Thymus (tissue), 14 donors: ENCODE data around the gene BMI1. TPM values are rescaled to one million over a fixed set of nuclear protein-coding genes. Genes with fewer than 3 reads are reported as not detected.

Experiments
- DNase-seq, 9 donors: peaks; one replicate each; pipeline ENCODE4 v3.0.0-alpha.2; 2013; ENCODE audit warnings: low spot score in 9 of 9, low read depth in 6 of 9, missing footprints in 1 of 9
- H3K27ac ChIP-seq, 2 donors: one replicate each; pipeline ENCODE4 v1.5.1; 2013; ENCODE audit warnings: control low read depth in 1 of 2, low read depth in 1 of 2, low read length in 1 of 2, mild to moderate bottlenecking in 1 of 2, moderate library complexity in 1 of 2
- H3K27me3 ChIP-seq, 2 donors: one replicate each; pipeline ENCODE4 v1.5.1; 2013; ENCODE audit warnings: low read length in 1 of 2; ENCODE audit not compliant: control insufficient read depth in 2 of 2, insufficient read depth in 1 of 2
- H3K36me3 ChIP-seq, 2 donors: one replicate each; pipeline ENCODE4 v1.5.1; 2013; ENCODE audit warnings: low read length in 1 of 2, mild to moderate bottlenecking in 1 of 2, moderate library complexity in 1 of 2; ENCODE audit not compliant: control insufficient read depth in 2 of 2, insufficient read depth in 2 of 2
- H3K4me1 ChIP-seq, 2 donors: one replicate each; pipeline ENCODE4 v1.5.1; 2013; ENCODE audit warnings: low read length in 2 of 2; ENCODE audit not compliant: control insufficient read depth in 2 of 2, insufficient read depth in 2 of 2
- H3K4me3 ChIP-seq, 2 donors: one replicate each; pipeline ENCODE4 v1.5.1; 2013; ENCODE audit warnings: low read length in 2 of 2, control low read depth in 1 of 2, mild to moderate bottlenecking in 1 of 2
- H3K9me3 ChIP-seq, 2 donors: one replicate each; pipeline ENCODE4 v1.5.1; 2013; ENCODE audit warnings: low read length in 1 of 2, mild to moderate bottlenecking in 1 of 2; ENCODE audit not compliant: control insufficient read depth in 2 of 2, insufficient read depth in 1 of 2
- WGBS: extraction: QIAGEN DNeasy Blood & Tissue Kit; methylation state at CpG from one replicate; pipeline ENCODE4 v1.1.7; 2013; 5-methylcytosine and 5-hydroxymethylcytosine counted together
- long read RNA-seq, 10 donors: transcript quantifications; one replicate each; lab custom pipeline, GENCODE V29; 2026
- polyA plus RNA-seq: library from polyadenylated mRNA; stranded (reverse); fragments of 200-250 nt; gene quantifications from one replicate; pipeline ENCODE4 v1.2.3, GENCODE V29; 2013
- total RNA-seq: library from RNA; stranded (reverse); fragments of 120-200 nt; gene quantifications from one replicate; pipeline ENCODE4 v1.2.4, GENCODE V29; 2013
- donor health status: healthy.

Gene BMI1
- total RNA-seq (26.2 TPM), polyA plus RNA-seq (39.8 TPM)
- long read RNA-seq, donor 1, partial matches to known transcripts, result 0 of 4 reads
- long read RNA-seq, donor 1, other reads (novel, unspliced or antisense), result 0 of 4 reads
- long read RNA-seq, donor 2, result 0 reads
- long read RNA-seq, donor 3, transcript BMI1-201 (10 exons, 3,428 nt), result major isoform, 9 of 9 reads
- long read RNA-seq, donor 3, partial matches to known transcripts, result 0 of 9 reads
- long read RNA-seq, donor 3, other reads (novel, unspliced or antisense), result 0 of 9 reads
- long read RNA-seq, donor 4, partial matches to known transcripts, result 0 of 2 reads
- long read RNA-seq, donor 4, other reads (novel, unspliced or antisense), result 0 of 2 reads
- long read RNA-seq, donor 5, transcript BMI1-201 (10 exons, 3,428 nt), result major isoform, 15 of 16 reads
- long read RNA-seq, donor 5, partial matches to known transcripts, result 0 of 16 reads
- long read RNA-seq, donor 5, other reads (novel, unspliced or antisense), result 0 of 16 reads
- long read RNA-seq, donor 6, transcript BMI1-201 (10 exons, 3,428 nt), result major isoform, 5 of 5 reads
- long read RNA-seq, donor 6, partial matches to known transcripts, result 0 of 5 reads
- long read RNA-seq, donor 6, other reads (novel, unspliced or antisense), result 0 of 5 reads
- long read RNA-seq, donor 7, transcript BMI1-201 (10 exons, 3,428 nt), result major isoform, 7 of 23 reads
- long read RNA-seq, donor 7, partial matches to known transcripts, result 15 of 23 reads
- long read RNA-seq, donor 7, other reads (novel, unspliced or antisense), result 0 of 23 reads
- long read RNA-seq, donor 8, partial matches to known transcripts, result 0 of 1 reads
- long read RNA-seq, donor 8, other reads (novel, unspliced or antisense), result 0 of 1 reads
- long read RNA-seq, donor 9, partial matches to known transcripts, result 0 of 4 reads
- long read RNA-seq, donor 9, other reads (novel, unspliced or antisense), result 0 of 4 reads
- long read RNA-seq, donor 10, transcript BMI1-201 (10 exons, 3,428 nt), result major isoform, 8 of 8 reads
- long read RNA-seq, donor 10, partial matches to known transcripts, result 0 of 8 reads
- long read RNA-seq, donor 10, other reads (novel, unspliced or antisense), result 0 of 8 reads

- under 1% methylated on average over 85 of the region's 85 CpGs for WGBS
- Histone ChIP-seq H3K27me3 (peaks cover 53 to 68% of the 10 kb centered on the region in 2 donors), H3K27ac (peak within 1 kb of the TSS; percentile 58 to 87), H3K4me3 (peak within 1 kb of the TSS; percentile 69 to 97), H3K9me3 (peaks cover 0 to 3% of the 10 kb centered on the region in 2 donors), H3K36me3 (no peaks in the 10 kb centered on the region), H3K4me1 (peaks cover 17 to 21% of the 10 kb centered on the region in 2 donors)
- peak in 3 of 9 donors; percentile 6 to 74 (median 22) for DNase-seq
Observed at GRCh38 chr10:22320591-22321155, at the start of gene BMI1. BMI1 (plus strand) TSS chr10:22321099; CDS start chr10:22326450, 5,351 bp downstream.

- 99% methylated on average over 6 of the region's 6 CpGs for WGBS
- DNase-seq, result no peak
- no peaks in the 10 kb centered on the region for H3K27me3 ChIP-seq
- H3K9me3 ChIP-seq, result no peaks in the 10 kb centered on the region
- H3K4me3 ChIP-seq, result no peak overlapping the region
- no peak overlapping the region for H3K27ac ChIP-seq
- H3K36me3 ChIP-seq, result no peaks in the 10 kb centered on the region
- H3K4me1 ChIP-seq, result no peaks in the 10 kb centered on the region
Observed at GRCh38 chr10:22271786-22272185, 49.1 kb upstream of the BMI1 start.

GRCh38 chr10:22278441-22278782 lies 42.5 kb upstream of the BMI1 start:
- WGBS, result over 99% methylated on average over 4 of the region's 4 CpGs
- no peaks in the 10 kb centered on the region for H3K36me3 ChIP-seq
- peaks cover 0 to 5% of the 10 kb centered on the region in 2 donors for H3K27me3 ChIP-seq
- H3K4me1 ChIP-seq, result no peaks in the 10 kb centered on the region
- H3K27ac ChIP-seq, result no peak overlapping the region
- H3K4me3 ChIP-seq, result no peak overlapping the region
- H3K9me3 ChIP-seq, result no peaks in the 10 kb centered on the region
- DNase-seq, result no peak

- DNase-seq, result no peak
- Histone ChIP-seq H3K27ac (no peak overlapping the region), H3K4me3 (no peak overlapping the region), H3K4me1 (no peaks in the 10 kb centered on the region), H3K27me3 (peaks cover 0 to 5% of the 10 kb centered on the region in 2 donors), H3K36me3 (no peaks in the 10 kb centered on the region), H3K9me3 (no peaks in the 10 kb centered on the region)
- WGBS, result 93% methylated on average over 6 of the region's 6 CpGs
Observed at GRCh38 chr10:22280078-22280477, 40.8 kb upstream of the BMI1 start.

GRCh38 chr10:22285130-22285529 lies 35.8 kb upstream of the BMI1 start:
- 97% methylated on average over 3 of the region's 3 CpGs for whole genome bisulfite sequencing
- H3K36me3 ChIP-seq, result no peaks in the 10 kb centered on the region
- peaks cover 0 to 3% of the 10 kb centered on the region in 2 donors for H3K27me3 ChIP-seq

GRCh38 chr10:22293747-22294404 lies 27.0 kb upstream of the BMI1 start:
- Histone ChIP-seq H3K36me3 (no peaks in the 10 kb centered on the region), H3K27ac (no peak overlapping the region), H3K4me3 (no peak overlapping the region), H3K27me3 (no peaks in the 10 kb centered on the region), H3K9me3 (no peaks in the 10 kb centered on the region), H3K4me1 (no peaks in the 10 kb centered on the region)
- WGBS, result 98% methylated on average over 3 of the region's 3 CpGs
- DNase-seq, result no peak

More at GRCh38 chr10:22285130-22285529, 35.8 kb upstream of the BMI1 start:
- no peak for DNase-seq
- Histone ChIP-seq H3K4me3 (no peak overlapping the region), H3K9me3 (no peaks in the 10 kb centered on the region), H3K27ac (no peak overlapping the region), H3K4me1 (no peaks in the 10 kb centered on the region)

GRCh38 chr10:22294694-22295093 lies 26.2 kb upstream of the BMI1 start:
- no peak for DNase-seq
- no peaks in the 10 kb centered on the region for H3K4me1 ChIP-seq
- no peaks in the 10 kb centered on the region for H3K9me3 ChIP-seq
- no peak overlapping the region for H3K27ac ChIP-seq
- H3K27me3 ChIP-seq, result no peaks in the 10 kb centered on the region
- H3K36me3 ChIP-seq, result no peaks in the 10 kb centered on the region
- WGBS, result 78% methylated on average over 2 of the region's 2 CpGs
- no peak overlapping the region for H3K4me3 ChIP-seq

- DNase-seq, result no peak
- Histone ChIP-seq H3K27ac (no peak overlapping the region), H3K4me3 (no peak overlapping the region), H3K4me1 (no peaks in the 10 kb centered on the region), H3K9me3 (no peaks in the 10 kb centered on the region), H3K27me3 (no peaks in the 10 kb centered on the region), H3K36me3 (no peaks in the 10 kb centered on the region)
- WGBS, result 98% methylated on average over 4 of the region's 4 CpGs
Observed at GRCh38 chr10:22301193-22301592, 19.7 kb upstream of the BMI1 start.
